OCI-LY7 (cell line): Measurements from ENCODE around the gene TUBB1.

Experiments used
- EZH2phosphoT487 ChIP-seq: fragments of 200-600 bp; sonication (generic); IDR thresholded peaks from 2 replicates; pipeline ENCODE4 v1.6.1; 2018; ENCODE audit warnings: low read depth, borderline replicate concordance, mild to moderate bottlenecking, mixed run types, antibody characterized with exemption, low read length, moderate library complexity, mixed read lengths
- TF ChIP-seq, protein P1 (sequence below): fragments of 200-600 bp; sonication (generic); conservative IDR thresholded peaks from 2 replicates; pipeline ENCODE4 v1.5.1; 2014; ENCODE audit warnings: mild to moderate bottlenecking, antibody characterized with exemption, low read length, moderate library complexity, mixed read lengths

DNA sequence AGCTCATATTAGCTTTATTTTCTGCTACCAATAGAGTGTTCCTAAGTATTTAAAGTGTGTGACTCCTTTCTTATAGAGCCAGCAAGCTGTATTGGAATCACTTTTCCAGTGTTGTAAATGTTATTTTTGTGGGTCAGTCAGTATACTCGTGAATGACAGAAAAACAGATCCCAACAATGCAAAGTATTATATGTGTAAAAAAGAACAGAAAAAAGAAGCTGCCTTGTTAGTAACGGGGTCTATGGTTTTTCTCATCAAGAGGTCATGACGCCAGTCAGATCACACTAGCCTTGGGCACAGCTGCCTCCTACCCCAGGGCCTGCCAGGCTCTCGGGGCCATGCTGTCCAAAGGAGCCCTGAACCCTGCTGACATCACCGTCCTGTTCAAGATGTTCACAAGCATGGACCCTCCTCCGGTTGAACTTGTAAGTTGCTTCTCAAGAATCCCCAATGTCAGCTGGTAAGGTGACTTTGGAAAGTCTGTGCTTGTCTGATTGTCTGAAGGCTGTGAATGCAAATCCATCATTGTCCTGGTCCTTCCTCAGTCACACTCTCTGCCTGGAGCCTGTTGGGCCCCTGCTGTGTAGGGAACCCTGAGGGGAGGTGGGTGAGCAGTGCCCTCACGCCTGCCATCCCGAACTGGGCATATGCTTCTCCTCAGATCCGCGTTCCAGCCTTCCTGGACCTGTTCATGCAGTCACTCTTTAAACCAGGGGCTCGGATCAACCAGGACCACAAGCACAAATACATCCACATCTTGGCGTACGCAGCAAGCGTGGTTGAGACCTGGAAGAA lies 28.4 kb upstream of the TUBB1 start:
- TF ChIP-seq, protein P1, sequence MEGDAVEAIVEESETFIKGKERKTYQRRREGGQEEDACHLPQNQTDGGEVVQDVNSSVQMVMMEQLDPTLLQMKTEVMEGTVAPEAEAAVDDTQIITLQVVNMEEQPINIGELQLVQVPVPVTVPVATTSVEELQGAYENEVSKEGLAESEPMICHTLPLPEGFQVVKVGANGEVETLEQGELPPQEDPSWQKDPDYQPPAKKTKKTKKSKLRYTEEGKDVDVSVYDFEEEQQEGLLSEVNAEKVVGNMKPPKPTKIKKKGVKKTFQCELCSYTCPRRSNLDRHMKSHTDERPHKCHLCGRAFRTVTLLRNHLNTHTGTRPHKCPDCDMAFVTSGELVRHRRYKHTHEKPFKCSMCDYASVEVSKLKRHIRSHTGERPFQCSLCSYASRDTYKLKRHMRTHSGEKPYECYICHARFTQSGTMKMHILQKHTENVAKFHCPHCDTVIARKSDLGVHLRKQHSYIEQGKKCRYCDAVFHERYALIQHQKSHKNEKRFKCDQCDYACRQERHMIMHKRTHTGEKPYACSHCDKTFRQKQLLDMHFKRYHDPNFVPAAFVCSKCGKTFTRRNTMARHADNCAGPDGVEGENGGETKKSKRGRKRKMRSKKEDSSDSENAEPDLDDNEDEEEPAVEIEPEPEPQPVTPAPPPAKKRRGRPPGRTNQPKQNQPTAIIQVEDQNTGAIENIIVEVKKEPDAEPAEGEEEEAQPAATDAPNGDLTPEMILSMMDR, result no peak
- no peak for TF ChIP-seq EZH2phosphoT487
